Hematopoietic multipotent progenitor cell (in vitro differentiated cells): ENCODE data around the gene TMEM135. TPM values are rescaled to one million over a fixed set of nuclear protein-coding genes. Genes with fewer than 3 reads are reported as not detected.
"Not testable (repeated sequence)": the region's sequence is repeated elsewhere in the genome, so short reads cannot be mapped to it uniquely, and the experiment has no call there.

Source experiments
- DNase-seq, 3 donors: peaks; one replicate each; pipeline ENCODE4 v3.0.0-alpha.2; 2011 to 2015; ENCODE audit warnings: low read depth in 2 of 3, low spot score in 2 of 3
- total RNA-seq: library from RNA; depleted of rRNA; stranded (reverse); fragments of >200 nt; gene quantifications from one replicate; pipeline ENCODE4 v1.2.3, GENCODE V29; 2012

TMEM135 gene
- total RNA-seq, 1 donor: 8.3 TPM

GRCh38 chr11:87137711-87138110 is 100.0 kb downstream of the TMEM135 start:
- no peak for DNase-seq

- no peak for DNase-seq
Observed at GRCh38 chr11:87139475-87139874, 101.7 kb downstream of the TMEM135 start.

GRCh38 chr11:87141322-87141721 is 103.6 kb downstream of the TMEM135 start:
- no peak for DNase-seq

- DNase-seq: no peak
Observed at GRCh38 chr11:87141980-87142514, 104.3 kb downstream of the TMEM135 start.

GRCh38 chr11:87142594-87142993 is 104.9 kb downstream of the TMEM135 start:
- DNase-seq: no peak

GRCh38 chr11:87143641-87144040 is 105.9 kb downstream of the TMEM135 start:
- no peak for DNase-seq

- no peak for DNase-seq
Observed at GRCh38 chr11:87144252-87144651, 106.5 kb downstream of the TMEM135 start.

- DNase-seq: no peak
Observed at GRCh38 chr11:87148749-87149148, 111.0 kb downstream of the TMEM135 start.

- DNase-seq: not testable (repeated sequence)
Observed at GRCh38 chr11:87149782-87150181, 112.0 kb downstream of the TMEM135 start.

- no peak for DNase-seq
Observed at GRCh38 chr11:87150936-87151335, 113.2 kb downstream of the TMEM135 start.

GRCh38 chr11:87154246-87154645 is 116.5 kb downstream of the TMEM135 start:
- DNase-seq: no peak

- no peak for DNase-seq
Observed at GRCh38 chr11:87156970-87157369, 119.2 kb downstream of the TMEM135 start.

GRCh38 chr11:87169076-87169475 is 131.3 kb downstream of the TMEM135 start:
- not testable (repeated sequence) for DNase-seq

- no peak for DNase-seq
Observed at GRCh38 chr11:87173185-87174039, 135.7 kb downstream of the TMEM135 start.

GRCh38 chr11:87174870-87175269 is 137.1 kb downstream of the TMEM135 start:
- DNase-seq: no peak

GRCh38 chr11:87176044-87176443 is 138.3 kb downstream of the TMEM135 start:
- no peak for DNase-seq

GRCh38 chr11:87179621-87180020 is 141.9 kb downstream of the TMEM135 start:
- no peak for DNase-seq

- DNase-seq: no peak
Observed at GRCh38 chr11:87180742-87181141, 143.0 kb downstream of the TMEM135 start.

- no peak for DNase-seq
Observed at GRCh38 chr11:87181143-87181542, 143.4 kb downstream of the TMEM135 start.

- no peak for DNase-seq
Observed at GRCh38 chr11:87185228-87185627, 147.5 kb downstream of the TMEM135 start.

GRCh38 chr11:87187076-87187475 is 149.3 kb downstream of the TMEM135 start:
- DNase-seq: no peak

GRCh38 chr11:87187930-87188329 is 150.2 kb downstream of the TMEM135 start:
- no peak for DNase-seq
